Kidney tubule cell (primary cell): ENCODE results near the gene TET1.
A peak's percentile ranks its signal among the peaks of the same experiment; 100 is the strongest.
"Not testable (repeated sequence)": the region's sequence is repeated elsewhere in the genome, so short reads cannot be mapped to it uniquely, and the experiment has no call there.

Experiments
- DNase-seq: peaks from one replicate; pipeline ENCODE4 v3.0.0-alpha.2; 2018; ENCODE audit warnings: low spot score

TET1 gene

GRCh38 chr10:68564712-68565111 is 4.6 kb downstream of the TET1 start:
- no peak for DNase-seq

- no peak for DNase-seq
Measured at GRCh38 chr10:68565658-68566057, 5.5 kb downstream of the TET1 start.

GRCh38 chr10:68566351-68566750 is 6.2 kb downstream of the TET1 start:
- no peak for DNase-seq

GRCh38 chr10:68566955-68567354 is 6.8 kb downstream of the TET1 start:
- DNase-seq = no peak

GRCh38 chr10:68572151-68572550 is 12.0 kb downstream of the TET1 start:
- no peak for DNase-seq

- no peak for DNase-seq
Measured at GRCh38 chr10:68574051-68574450, 13.9 kb downstream of the TET1 start.

- DNase-seq = no peak
Measured at GRCh38 chr10:68576118-68576517, 16.0 kb downstream of the TET1 start.

GRCh38 chr10:68578974-68579373 is 18.8 kb downstream of the TET1 start:
- no peak for DNase-seq

GRCh38 chr10:68584187-68584586 is 24.1 kb downstream of the TET1 start:
- DNase-seq = not testable (repeated sequence)

- DNase-seq = no peak
Measured at GRCh38 chr10:68586606-68587305, 26.6 kb downstream of the TET1 start.

GRCh38 chr10:68594405-68594804 is 34.3 kb downstream of the TET1 start:
- peak; percentile 42 for DNase-seq

- DNase-seq = no peak
Measured at GRCh38 chr10:68595513-68595912, 35.4 kb downstream of the TET1 start.

- no peak for DNase-seq
Measured at GRCh38 chr10:68597407-68597806, 37.3 kb downstream of the TET1 start.

GRCh38 chr10:68598978-68599770 is 39.0 kb downstream of the TET1 start:
- peak; percentile 25 for DNase-seq

- DNase-seq = no peak
Measured at GRCh38 chr10:68599771-68600040, 39.6 kb downstream of the TET1 start.

- peak; percentile 73 for DNase-seq
Measured at GRCh38 chr10:68600041-68600778, 40.1 kb downstream of the TET1 start.

- DNase-seq = no peak
Measured at GRCh38 chr10:68601501-68602265, 41.5 kb downstream of the TET1 start.

- DNase-seq = no peak
Measured at GRCh38 chr10:68602434-68602833, 42.3 kb downstream of the TET1 start.

GRCh38 chr10:68603766-68604165 is 43.6 kb downstream of the TET1 start:
- DNase-seq = no peak

- DNase-seq = no peak
Measured at GRCh38 chr10:68604441-68604840, 44.3 kb downstream of the TET1 start.

GRCh38 chr10:68606918-68607317 is 46.8 kb downstream of the TET1 start:
- DNase-seq = no peak

GRCh38 chr10:68610023-68610422 is 49.9 kb downstream of the TET1 start:
- DNase-seq = not testable (repeated sequence)
